ENCODE results near the gene PRKCD.

The PRKCD gene

GRCh38 chr3:53139906-53140846 lies 20.8 kb upstream of the PRKCD start:
- H3K4me3 ChIP-seq (ENCODE audit: low read length in 2 of 2) = no peak overlapping the region
- H3K9ac ChIP-seq (ENCODE audit: low read depth in 1 of 2, low read length in 2 of 2) = no peak overlapping the region
- no peaks in the 10 kb centered on the region for H3K9me3 ChIP-seq (ENCODE audit: control insufficient read depth in 2 of 2, low read length in 2 of 2)
- no peak overlapping the region for H3K27ac ChIP-seq (ENCODE audit: low read depth in 2 of 2, low read length in 2 of 2)
- no peaks in the 10 kb centered on the region for H3K36me3 ChIP-seq (ENCODE audit: control insufficient read depth in 2 of 2, insufficient read depth in 2 of 2, low read length in 2 of 2)
- H3K27me3 ChIP-seq (ENCODE audit: control insufficient read depth in 2 of 2, insufficient read depth in 2 of 2, low read length in 2 of 2) = no peaks in the 10 kb centered on the region
- H3K4me1 ChIP-seq (ENCODE audit: control insufficient read depth in 2 of 2, insufficient read depth in 2 of 2, low read length in 2 of 2) = peaks cover 9 to 11% of the 10 kb centered on the region in 2 donors

GRCh38 chr3:53140847-53141845 lies 19.9 kb upstream of the PRKCD start:
- Histone ChIP-seq H3K27ac (ENCODE audit: low read depth in 2 of 2, low read length in 2 of 2) (no peak overlapping the region), H3K4me3 (ENCODE audit: low read length in 2 of 2) (no peak overlapping the region), H3K9me3 (ENCODE audit: control insufficient read depth in 2 of 2, low read length in 2 of 2) (no peaks in the 10 kb centered on the region), H3K4me1 (ENCODE audit: control insufficient read depth in 2 of 2, insufficient read depth in 2 of 2, low read length in 2 of 2) (peaks cover 14 to 20% of the 10 kb centered on the region in 2 donors), H3K27me3 (ENCODE audit: control insufficient read depth in 2 of 2, insufficient read depth in 2 of 2, low read length in 2 of 2) (no peaks in the 10 kb centered on the region), H3K9ac (ENCODE audit: low read depth in 1 of 2, low read length in 2 of 2) (no peak overlapping the region), H3K36me3 (ENCODE audit: control insufficient read depth in 2 of 2, insufficient read depth in 2 of 2, low read length in 2 of 2) (no peaks in the 10 kb centered on the region)

DNA sequence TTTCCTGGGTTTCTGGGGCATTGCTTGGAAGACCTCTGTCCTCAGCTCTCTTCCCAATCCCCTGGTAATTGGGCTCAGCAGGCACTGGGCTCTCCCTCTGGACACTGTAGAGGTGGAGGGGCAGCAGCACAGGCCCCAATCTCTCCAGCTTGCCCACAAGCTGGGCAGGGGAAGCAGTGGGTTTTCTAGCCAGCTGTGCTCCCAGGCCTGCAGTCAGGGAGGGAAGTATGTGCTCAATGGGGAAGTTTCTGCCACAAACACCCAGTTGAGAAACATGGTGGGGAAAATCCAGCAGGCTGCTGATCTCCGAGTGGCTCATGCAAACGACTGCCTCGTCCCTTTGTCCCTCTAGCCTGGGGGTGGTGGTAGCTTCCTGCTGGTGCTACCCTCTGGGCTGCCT lies 18.0 kb upstream of the PRKCD start:
- H3K4me1 ChIP-seq (ENCODE audit: control insufficient read depth in 2 of 2, insufficient read depth in 2 of 2, low read length in 2 of 2) = peaks cover 31 to 39% of the 10 kb centered on the region in 2 donors
- no peak overlapping the region for H3K27ac ChIP-seq (ENCODE audit: low read depth in 2 of 2, low read length in 2 of 2)
- H3K9me3 ChIP-seq (ENCODE audit: control insufficient read depth in 2 of 2, low read length in 2 of 2) = no peaks in the 10 kb centered on the region
- no peaks in the 10 kb centered on the region for H3K27me3 ChIP-seq (ENCODE audit: control insufficient read depth in 2 of 2, insufficient read depth in 2 of 2, low read length in 2 of 2)
- no peak overlapping the region for H3K9ac ChIP-seq (ENCODE audit: low read depth in 1 of 2, low read length in 2 of 2)
- no peak overlapping the region for H3K4me3 ChIP-seq (ENCODE audit: low read length in 2 of 2)
- no peaks in the 10 kb centered on the region for H3K36me3 ChIP-seq (ENCODE audit: control insufficient read depth in 2 of 2, insufficient read depth in 2 of 2, low read length in 2 of 2)

DNA sequence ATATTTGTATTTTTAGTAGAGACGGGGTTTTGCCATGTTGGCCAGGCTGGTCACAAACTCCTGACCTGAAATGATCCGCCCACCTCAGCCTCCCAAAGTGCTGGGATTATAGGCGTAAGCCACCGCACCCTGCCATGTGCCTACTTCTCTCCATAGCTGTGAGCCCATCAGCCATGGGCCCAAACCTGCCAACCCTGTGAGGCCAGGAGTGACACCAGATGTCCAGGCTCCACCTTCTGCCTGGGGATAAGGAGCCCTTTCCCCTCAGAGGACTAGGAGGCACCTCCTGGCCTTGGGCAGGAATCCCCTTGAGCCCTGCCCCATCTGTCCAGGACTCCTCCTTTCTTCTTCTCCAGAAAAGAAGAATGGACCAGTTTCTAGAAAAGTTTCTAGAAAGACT lies 16.6 kb upstream of the PRKCD start:
- no peaks in the 10 kb centered on the region for H3K9me3 ChIP-seq (ENCODE audit: control insufficient read depth in 2 of 2, low read length in 2 of 2)

DNA sequence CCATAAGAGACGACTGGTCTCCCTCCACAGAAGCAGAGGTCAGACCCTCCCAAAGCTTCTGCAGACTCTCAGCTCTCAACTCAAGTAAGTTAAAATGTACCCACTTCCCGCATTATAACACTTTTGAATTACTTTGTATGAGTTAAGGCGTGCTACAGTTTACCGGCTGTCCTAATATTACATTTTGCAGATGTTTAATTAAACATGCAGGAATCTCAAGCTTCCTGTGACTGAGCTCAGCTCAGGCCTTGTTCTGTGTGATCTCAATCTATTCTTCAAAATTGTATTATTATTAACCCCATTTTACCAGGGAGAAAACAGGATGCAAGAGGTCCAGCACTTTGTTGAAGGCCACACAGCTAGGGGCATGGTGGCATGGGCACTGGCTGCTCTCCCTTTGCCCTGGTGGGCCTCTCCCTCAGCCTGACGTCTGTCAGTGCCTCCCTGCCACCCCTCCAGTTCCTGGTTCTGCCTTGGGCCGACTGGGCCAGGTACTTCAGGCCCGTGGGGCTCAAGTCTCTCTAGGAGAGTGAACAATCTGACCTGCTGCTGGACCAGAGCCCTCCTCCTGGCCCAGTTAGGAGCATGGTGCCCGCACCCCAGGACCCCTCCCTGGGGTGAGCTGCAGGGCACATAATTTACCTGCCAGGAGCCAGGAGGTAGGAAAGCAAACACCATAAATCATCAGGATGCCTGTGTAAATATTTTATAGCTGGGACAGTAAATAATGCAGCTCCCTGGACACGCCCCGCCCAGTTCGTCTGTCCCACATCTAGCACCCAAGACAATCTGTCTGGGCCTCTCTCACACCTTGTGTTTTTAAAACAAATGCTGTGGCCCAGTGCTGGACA lies 15.9 kb upstream of the PRKCD start:
- H3K9me3 ChIP-seq (ENCODE audit: control insufficient read depth in 2 of 2, low read length in 2 of 2) = no peaks in the 10 kb centered on the region
- peak overlapping the region; percentile 87 to 90 for H3K27ac ChIP-seq (ENCODE audit: low read depth in 2 of 2, low read length in 2 of 2)
- H3K9ac ChIP-seq (ENCODE audit: low read depth in 1 of 2, low read length in 2 of 2) = peak overlapping the region; percentile 9 to 66
- no peaks in the 10 kb centered on the region for H3K27me3 ChIP-seq (ENCODE audit: control insufficient read depth in 2 of 2, insufficient read depth in 2 of 2, low read length in 2 of 2)
- no peak overlapping the region for H3K4me3 ChIP-seq (ENCODE audit: low read length in 2 of 2)
- no peaks in the 10 kb centered on the region for H3K36me3 ChIP-seq (ENCODE audit: control insufficient read depth in 2 of 2, insufficient read depth in 2 of 2, low read length in 2 of 2)
- peaks cover 48 to 54% of the 10 kb centered on the region in 2 donors for H3K4me1 ChIP-seq (ENCODE audit: control insufficient read depth in 2 of 2, insufficient read depth in 2 of 2, low read length in 2 of 2)

More for the DNA sequence above, 16.6 kb upstream of the PRKCD start:
- Histone ChIP-seq H3K4me3 (ENCODE audit: low read length in 2 of 2) (no peak overlapping the region), H3K9ac (ENCODE audit: low read depth in 1 of 2, low read length in 2 of 2) (peak overlapping the region in 1 of 2 donors; percentile 9), H3K27me3 (ENCODE audit: control insufficient read depth in 2 of 2, insufficient read depth in 2 of 2, low read length in 2 of 2) (no peaks in the 10 kb centered on the region), H3K36me3 (ENCODE audit: control insufficient read depth in 2 of 2, insufficient read depth in 2 of 2, low read length in 2 of 2) (no peaks in the 10 kb centered on the region), H3K27ac (ENCODE audit: low read depth in 2 of 2, low read length in 2 of 2) (peak overlapping the region; percentile 87 to 90), H3K4me1 (ENCODE audit: control insufficient read depth in 2 of 2, insufficient read depth in 2 of 2, low read length in 2 of 2) (peaks cover 41 to 48% of the 10 kb centered on the region in 2 donors)

DNA sequence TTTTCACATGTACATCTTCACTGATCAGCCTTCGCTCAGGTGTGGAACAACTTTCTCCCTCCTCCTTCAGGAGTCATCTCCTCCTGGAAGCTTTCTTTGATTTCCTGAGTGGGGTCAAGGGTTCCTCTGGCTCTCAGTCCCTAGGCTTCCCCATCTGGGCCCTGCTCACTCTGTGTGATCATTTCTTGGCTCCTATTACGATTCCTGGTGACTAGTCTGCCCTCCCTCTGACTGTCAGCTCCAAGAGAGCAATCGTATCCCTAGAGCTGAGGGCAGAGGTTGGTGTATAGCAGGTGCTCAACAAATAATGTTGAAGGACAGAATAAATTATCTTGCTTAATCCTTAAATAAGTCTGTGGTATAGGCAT lies 15.3 kb upstream of the PRKCD start:
- Histone ChIP-seq H3K4me1 (ENCODE audit: control insufficient read depth in 2 of 2, insufficient read depth in 2 of 2, low read length in 2 of 2) (peaks cover 53 to 58% of the 10 kb centered on the region in 2 donors), H3K27ac (ENCODE audit: low read depth in 2 of 2, low read length in 2 of 2) (peak overlapping the region; percentile 87 to 90), H3K36me3 (ENCODE audit: control insufficient read depth in 2 of 2, insufficient read depth in 2 of 2, low read length in 2 of 2) (no peaks in the 10 kb centered on the region), H3K4me3 (ENCODE audit: low read length in 2 of 2) (no peak overlapping the region), H3K9me3 (ENCODE audit: control insufficient read depth in 2 of 2, low read length in 2 of 2) (no peaks in the 10 kb centered on the region), H3K27me3 (ENCODE audit: control insufficient read depth in 2 of 2, insufficient read depth in 2 of 2, low read length in 2 of 2) (no peaks in the 10 kb centered on the region), H3K9ac (ENCODE audit: low read depth in 1 of 2, low read length in 2 of 2) (peak overlapping the region; percentile 9 to 66)

GRCh38 chr3:53146319-53146891 lies 14.6 kb upstream of the PRKCD start:
- peak overlapping the region; percentile 87 to 90 for H3K27ac ChIP-seq (ENCODE audit: low read depth in 2 of 2, low read length in 2 of 2)
- no peaks in the 10 kb centered on the region for H3K9me3 ChIP-seq (ENCODE audit: control insufficient read depth in 2 of 2, low read length in 2 of 2)
- no peak overlapping the region for H3K4me3 ChIP-seq (ENCODE audit: low read length in 2 of 2)
- no peaks in the 10 kb centered on the region for H3K27me3 ChIP-seq (ENCODE audit: control insufficient read depth in 2 of 2, insufficient read depth in 2 of 2, low read length in 2 of 2)
- peak overlapping the region; percentile 48 to 66 for H3K9ac ChIP-seq (ENCODE audit: low read depth in 1 of 2, low read length in 2 of 2)
- H3K36me3 ChIP-seq (ENCODE audit: control insufficient read depth in 2 of 2, insufficient read depth in 2 of 2, low read length in 2 of 2) = no peaks in the 10 kb centered on the region
- H3K4me1 ChIP-seq (ENCODE audit: control insufficient read depth in 2 of 2, insufficient read depth in 2 of 2, low read length in 2 of 2) = peaks cover 56 to 65% of the 10 kb centered on the region in 2 donors

DNA sequence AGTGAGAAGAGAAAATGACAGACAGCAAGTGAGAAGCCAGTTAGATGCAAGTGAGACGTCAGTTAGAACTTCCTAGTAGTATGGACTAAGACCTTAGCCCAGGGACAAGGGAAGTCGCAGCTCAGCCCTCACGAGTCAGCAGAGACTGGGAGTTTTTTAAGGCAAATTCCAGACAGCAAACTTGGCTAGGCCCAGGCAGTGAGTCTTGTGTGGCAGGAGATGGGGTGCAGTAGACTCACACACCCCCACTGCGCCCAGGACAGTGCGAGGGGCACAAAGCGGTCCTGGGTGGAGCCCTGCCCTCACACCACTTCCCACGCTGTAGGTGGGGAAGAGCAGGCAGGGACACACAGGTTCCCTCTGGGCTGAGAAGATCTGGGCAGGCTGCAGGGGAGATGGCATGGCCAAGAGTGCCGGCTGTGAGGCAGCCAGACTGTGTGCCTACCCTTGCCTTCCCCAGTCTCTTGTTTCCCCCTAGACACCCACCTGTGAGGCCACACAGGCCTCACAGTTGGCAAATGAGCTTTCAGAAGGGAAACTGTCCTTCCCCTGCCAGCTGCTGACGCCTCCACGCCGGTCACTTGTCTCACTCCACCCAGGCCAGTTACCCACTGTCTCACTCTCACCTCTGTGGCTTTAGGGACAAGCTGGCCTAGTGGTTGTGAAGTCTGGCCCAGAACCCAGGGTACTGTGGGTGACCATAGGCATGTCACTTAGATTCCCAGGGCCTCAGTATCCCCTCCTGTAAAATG lies 13.7 kb upstream of the PRKCD start:
- peak overlapping the region in 1 of 2 donors; percentile 58 for H3K9ac ChIP-seq (ENCODE audit: low read depth in 1 of 2, low read length in 2 of 2)
- H3K27ac ChIP-seq (ENCODE audit: low read depth in 2 of 2, low read length in 2 of 2) = peak overlapping the region; percentile 87 to 90
- H3K4me3 ChIP-seq (ENCODE audit: low read length in 2 of 2) = no peak overlapping the region
- H3K4me1 ChIP-seq (ENCODE audit: control insufficient read depth in 2 of 2, insufficient read depth in 2 of 2, low read length in 2 of 2) = peaks cover 61 to 74% of the 10 kb centered on the region in 2 donors
- no peaks in the 10 kb centered on the region for H3K36me3 ChIP-seq (ENCODE audit: control insufficient read depth in 2 of 2, insufficient read depth in 2 of 2, low read length in 2 of 2)
- no peaks in the 10 kb centered on the region for H3K27me3 ChIP-seq (ENCODE audit: control insufficient read depth in 2 of 2, insufficient read depth in 2 of 2, low read length in 2 of 2)
- H3K9me3 ChIP-seq (ENCODE audit: control insufficient read depth in 2 of 2, low read length in 2 of 2) = no peaks in the 10 kb centered on the region

Measured in mucosa of rectum (tissue), 2 donors.